Body of pancreas (tissue), 4 donors: ENCODE results near the gene GHRHR.

Source experiments
- CTCF ChIP-seq, 7 experiments: fragments of 450-650 bp in 4 of 7; fragments of 200-600 bp in 3 of 7; sonication (generic) in 3 of 7; IDR thresholded peaks; one replicate each; pipeline ENCODE4 v1.5.1; 2016 to 2019; ENCODE audit warnings: antibody characterized with exemption in 7 of 7
- POLR2A ChIP-seq, 3 donors: fragments of 450-650 bp; IDR thresholded peaks; one replicate each; pipeline ENCODE4 v1.6.1; 2016; ENCODE audit warnings: antibody characterized with exemption in 3 of 3, mild to moderate bottlenecking in 2 of 3

DNA sequence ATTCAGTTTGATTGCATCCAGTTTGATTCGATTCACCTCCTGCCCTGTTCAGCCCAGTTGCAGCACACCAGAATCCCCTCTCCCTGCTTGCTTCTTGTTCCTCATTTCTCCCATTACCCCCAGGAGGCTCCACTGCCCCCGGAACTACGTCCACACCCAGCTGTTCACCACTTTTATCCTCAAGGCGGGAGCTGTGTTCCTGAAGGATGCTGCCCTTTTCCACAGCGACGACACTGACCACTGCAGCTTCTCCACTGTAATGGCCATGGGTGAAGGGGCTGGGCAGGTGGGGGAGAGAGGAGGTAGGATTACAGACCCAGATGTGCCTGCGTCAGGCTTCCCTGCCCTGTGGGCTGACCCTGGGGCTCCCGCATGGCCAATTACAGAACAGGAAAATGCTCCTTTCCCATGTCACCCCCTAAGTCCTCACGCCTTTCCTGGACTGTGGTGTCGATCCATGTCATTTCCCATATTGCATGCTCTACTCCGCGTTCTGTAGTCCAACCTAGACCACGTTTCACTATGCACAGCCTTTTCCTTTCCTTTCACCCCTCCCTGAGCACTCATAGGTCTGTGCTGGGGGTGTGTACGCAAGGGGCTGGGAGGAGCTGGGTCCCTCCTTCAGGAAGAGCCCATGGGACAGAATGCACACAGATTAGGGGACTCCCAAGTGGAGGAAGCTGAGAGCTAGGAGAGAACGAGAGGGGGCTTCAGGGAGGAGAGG lies 8.2 kb downstream of the GHRHR start:
- TF ChIP-seq CTCF (IDR thresholded peaks at IDR 0.05) = no peak
- TF ChIP-seq POLR2A (IDR thresholded peaks at IDR 0.05) = no peak
